ENCODE results near the gene SUSD3. TPM values are rescaled to one million over a fixed set of nuclear protein-coding genes. Genes with fewer than 3 reads are reported as not detected.

Gene SUSD3
- total and polyA plus RNA-seq, 8 donors: 1.7 to 4.5 (median 2.6) TPM; not detected in 2

DNA sequence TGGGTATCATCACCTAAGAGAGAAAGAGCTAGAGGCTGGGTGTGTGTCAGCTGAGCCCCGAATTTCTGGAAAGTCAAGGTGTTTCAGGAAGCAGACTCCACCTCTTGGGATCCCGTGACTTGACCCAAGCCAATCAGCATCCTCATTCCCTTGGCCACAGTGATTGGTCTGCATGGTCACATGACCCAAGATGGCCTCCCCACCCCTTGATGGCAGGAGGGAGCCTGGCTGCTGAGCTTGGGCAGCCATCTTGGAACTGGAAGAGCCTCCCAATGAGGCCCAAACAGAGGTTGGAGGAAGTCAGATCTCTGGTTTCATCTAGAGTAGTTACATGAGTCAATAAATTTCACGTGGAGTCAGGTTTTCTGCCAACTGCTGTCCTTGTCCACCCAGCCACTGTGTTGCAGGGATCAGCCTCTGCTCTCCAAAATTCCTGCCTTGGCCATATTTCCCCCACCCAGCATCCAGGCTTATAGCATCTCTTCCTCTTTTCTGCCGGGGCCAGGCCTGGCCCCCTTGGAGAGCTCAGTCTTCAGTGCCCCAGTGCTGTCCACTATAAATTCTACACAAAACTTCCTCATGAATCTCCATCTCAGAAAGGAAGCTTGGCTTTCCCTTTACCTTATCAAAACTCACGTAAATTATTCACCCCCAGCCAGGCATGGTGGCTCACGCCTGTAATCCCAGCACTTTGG lies 17.2 kb upstream of the SUSD3 start:
- no peak for DNase-seq
- no peaks in the 10 kb centered on the region for H3K36me3 ChIP-seq
- TF ChIP-seq EP300 (IDR thresholded peaks at IDR 0.05) (no peak), POLR2A (IDR thresholded peaks at IDR 0.05) (no peak), POLR2AphosphoS5 (IDR thresholded peaks at IDR 0.05) (no peak)
- TF ChIP-seq, protein P1, sequence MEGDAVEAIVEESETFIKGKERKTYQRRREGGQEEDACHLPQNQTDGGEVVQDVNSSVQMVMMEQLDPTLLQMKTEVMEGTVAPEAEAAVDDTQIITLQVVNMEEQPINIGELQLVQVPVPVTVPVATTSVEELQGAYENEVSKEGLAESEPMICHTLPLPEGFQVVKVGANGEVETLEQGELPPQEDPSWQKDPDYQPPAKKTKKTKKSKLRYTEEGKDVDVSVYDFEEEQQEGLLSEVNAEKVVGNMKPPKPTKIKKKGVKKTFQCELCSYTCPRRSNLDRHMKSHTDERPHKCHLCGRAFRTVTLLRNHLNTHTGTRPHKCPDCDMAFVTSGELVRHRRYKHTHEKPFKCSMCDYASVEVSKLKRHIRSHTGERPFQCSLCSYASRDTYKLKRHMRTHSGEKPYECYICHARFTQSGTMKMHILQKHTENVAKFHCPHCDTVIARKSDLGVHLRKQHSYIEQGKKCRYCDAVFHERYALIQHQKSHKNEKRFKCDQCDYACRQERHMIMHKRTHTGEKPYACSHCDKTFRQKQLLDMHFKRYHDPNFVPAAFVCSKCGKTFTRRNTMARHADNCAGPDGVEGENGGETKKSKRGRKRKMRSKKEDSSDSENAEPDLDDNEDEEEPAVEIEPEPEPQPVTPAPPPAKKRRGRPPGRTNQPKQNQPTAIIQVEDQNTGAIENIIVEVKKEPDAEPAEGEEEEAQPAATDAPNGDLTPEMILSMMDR (IDR thresholded peaks at IDR 0.05): no peak
- H3K27ac ChIP-seq: no peak overlapping the region
- H3K4me1 ChIP-seq: peaks cover 0 to 22% (median 2%) of the 10 kb centered on the region in 4 donors
- WGBS, 5 donors: 86 to 90% (median 88%) methylated on average over 5 to 6 of the region's 6 CpGs
- no peaks in the 10 kb centered on the region for H3K27me3 ChIP-seq
- H3K4me3 ChIP-seq: no peak overlapping the region
- intact Hi-C loops (cut with DNase I; ENCODE audit: low total_unique reads): no loop called here
- peaks cover 0 to 4% (median 0%) of the 10 kb centered on the region in 4 donors for H3K9me3 ChIP-seq

- Histone ChIP-seq H3K9me3 (peaks cover 0 to 4% (median 0%) of the 10 kb centered on the region in 4 donors), H3K36me3 (no peaks in the 10 kb centered on the region), H3K4me1 (peaks cover 0 to 6% (median 1%) of the 10 kb centered on the region in 4 donors), H3K4me3 (no peak overlapping the region), H3K27ac (no peak overlapping the region), H3K27me3 (no peaks in the 10 kb centered on the region)
- TF ChIP-seq, protein P1 (IDR thresholded peaks at IDR 0.05): no peak
- TF ChIP-seq POLR2AphosphoS5 (IDR thresholded peaks at IDR 0.05): no peak
- no peak for TF ChIP-seq POLR2A (IDR thresholded peaks at IDR 0.05)
- no peak for TF ChIP-seq EP300 (IDR thresholded peaks at IDR 0.05)
- WGBS, 5 donors: 80 to 88% (median 87%) methylated on average over 6 of the region's 6 CpGs
- no peak for DNase-seq
- intact Hi-C loops (cut with DNase I; ENCODE audit: low total_unique reads): no loop called here
These were observed 15.4 kb upstream of the SUSD3 start for GRCh38 chr9:93043122-93043521.

GRCh38 chr9:93045521-93045920 lies 13.0 kb upstream of the SUSD3 start:
- no peaks in the 10 kb centered on the region for H3K27me3 ChIP-seq
- no peak for DNase-seq
- peaks cover 0 to 4% (median 0%) of the 10 kb centered on the region in 4 donors for H3K9me3 ChIP-seq
- H3K4me3 ChIP-seq: no peak overlapping the region
- H3K4me1 ChIP-seq: no peaks in the 10 kb centered on the region
- 74 to 97% (median 89%) methylated on average over 2 of the region's 2 CpGs for WGBS, 5 donors
- no peaks in the 10 kb centered on the region for H3K36me3 ChIP-seq
- peak overlapping the region in 1 of 5 donors; percentile 14 for H3K27ac ChIP-seq
- TF ChIP-seq, protein P1 (IDR thresholded peaks at IDR 0.05): no peak
- TF ChIP-seq POLR2AphosphoS5 (IDR thresholded peaks at IDR 0.05) (no peak), POLR2A (IDR thresholded peaks at IDR 0.05) (no peak), EP300 (IDR thresholded peaks at IDR 0.05) (no peak)
- intact Hi-C loops (cut with DNase I; ENCODE audit: low total_unique reads): no loop called here

DNA sequence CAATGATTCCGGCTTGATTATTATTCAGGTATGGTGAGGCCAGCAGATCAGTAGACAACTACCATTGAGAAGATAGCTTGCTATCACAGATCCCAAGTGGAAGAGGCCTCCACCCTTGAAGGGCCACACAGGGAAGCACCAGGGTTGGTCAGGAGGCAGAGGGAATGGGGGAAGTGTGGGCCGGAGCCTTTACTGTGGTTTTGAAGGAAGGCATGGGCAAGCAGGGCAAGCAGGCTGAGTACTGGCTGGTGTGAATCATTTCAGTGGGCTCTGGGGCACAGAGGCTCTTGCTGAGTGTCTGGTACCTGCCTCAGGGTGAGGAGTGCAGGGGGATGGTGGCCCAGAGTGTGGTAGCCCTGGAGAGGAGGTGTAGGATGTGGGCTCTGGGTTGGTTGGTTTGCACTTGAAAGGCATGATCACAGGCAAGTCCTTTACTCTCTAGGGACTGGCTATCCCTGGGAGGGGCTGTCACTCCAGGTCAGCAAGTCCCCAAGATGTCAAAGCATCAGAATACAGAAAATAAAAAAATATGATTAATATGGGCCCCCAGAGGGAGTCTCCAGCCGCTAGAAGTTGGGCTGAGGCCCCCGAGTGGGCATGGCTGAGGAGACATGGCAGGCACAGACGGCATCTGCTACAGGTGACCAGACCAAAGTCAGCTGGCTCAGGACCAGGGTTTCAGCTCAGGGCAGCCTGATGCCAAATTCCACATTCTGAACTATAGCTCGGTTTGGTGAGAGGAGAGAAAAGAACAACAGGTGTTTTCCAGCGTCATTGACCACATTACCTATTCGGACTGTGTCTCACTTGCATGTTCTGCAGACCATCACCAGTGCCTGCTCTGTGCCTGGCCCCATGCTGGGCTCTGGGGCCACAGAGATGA lies 9.7 kb upstream of the SUSD3 start:
- Histone ChIP-seq H3K4me1 (peaks cover 0 to 8% (median 0%) of the 10 kb centered on the region in 4 donors), H3K36me3 (no peaks in the 10 kb centered on the region), H3K27me3 (no peaks in the 10 kb centered on the region), H3K9me3 (peaks cover 0 to 4% (median 0%) of the 10 kb centered on the region in 4 donors), H3K27ac (no peak overlapping the region), H3K4me3 (no peak overlapping the region)
- TF ChIP-seq POLR2AphosphoS5 (IDR thresholded peaks at IDR 0.05) (no peak), EP300 (IDR thresholded peaks at IDR 0.05) (no peak), POLR2A (IDR thresholded peaks at IDR 0.05) (no peak)
- TF ChIP-seq, protein P1 (IDR thresholded peaks at IDR 0.05): no peak
- 69 to 76% (median 73%) methylated on average over 8 of the region's 8 CpGs for WGBS, 5 donors
- DNase-seq: no peak
- intact Hi-C loops (cut with DNase I; ENCODE audit: low total_unique reads): no loop called here
